ENCODE measurements around the gene MCUB.

Gene MCUB

DNA sequence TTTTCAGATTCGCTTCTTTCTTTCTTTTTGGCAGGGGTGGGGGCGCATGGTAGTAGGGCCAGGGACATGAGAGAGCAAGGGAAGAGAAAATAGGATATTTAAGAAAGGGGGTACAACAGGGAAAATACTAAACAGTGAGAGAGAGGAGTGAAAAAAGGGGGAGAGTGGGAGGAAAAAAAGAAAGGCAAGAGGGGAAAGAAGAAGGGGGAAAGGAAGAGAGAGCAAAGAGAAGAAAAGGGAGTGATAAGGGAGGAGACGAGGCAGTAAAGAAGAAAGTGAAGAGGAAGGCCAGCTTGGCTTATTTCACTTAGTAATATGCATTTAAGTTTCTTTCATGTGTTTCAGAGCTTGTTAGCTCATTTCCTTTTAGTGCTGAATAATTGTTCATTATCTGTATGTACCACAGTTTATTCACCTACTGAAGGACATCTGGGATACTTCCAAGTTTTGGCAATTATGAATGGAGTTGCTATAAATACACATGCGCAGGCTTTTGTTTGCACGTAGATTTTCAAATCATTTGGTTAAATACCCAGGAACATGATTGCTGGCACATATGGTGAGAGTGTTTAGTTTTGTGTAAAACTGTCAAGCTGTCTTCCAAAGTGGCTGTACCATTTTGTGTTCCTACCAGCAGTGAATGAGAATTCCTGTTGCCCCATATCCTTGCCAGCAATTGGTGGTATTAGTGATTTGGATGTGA, 105.9 kb downstream of the MCUB start:
- TF ChIP-seq, protein P1, sequence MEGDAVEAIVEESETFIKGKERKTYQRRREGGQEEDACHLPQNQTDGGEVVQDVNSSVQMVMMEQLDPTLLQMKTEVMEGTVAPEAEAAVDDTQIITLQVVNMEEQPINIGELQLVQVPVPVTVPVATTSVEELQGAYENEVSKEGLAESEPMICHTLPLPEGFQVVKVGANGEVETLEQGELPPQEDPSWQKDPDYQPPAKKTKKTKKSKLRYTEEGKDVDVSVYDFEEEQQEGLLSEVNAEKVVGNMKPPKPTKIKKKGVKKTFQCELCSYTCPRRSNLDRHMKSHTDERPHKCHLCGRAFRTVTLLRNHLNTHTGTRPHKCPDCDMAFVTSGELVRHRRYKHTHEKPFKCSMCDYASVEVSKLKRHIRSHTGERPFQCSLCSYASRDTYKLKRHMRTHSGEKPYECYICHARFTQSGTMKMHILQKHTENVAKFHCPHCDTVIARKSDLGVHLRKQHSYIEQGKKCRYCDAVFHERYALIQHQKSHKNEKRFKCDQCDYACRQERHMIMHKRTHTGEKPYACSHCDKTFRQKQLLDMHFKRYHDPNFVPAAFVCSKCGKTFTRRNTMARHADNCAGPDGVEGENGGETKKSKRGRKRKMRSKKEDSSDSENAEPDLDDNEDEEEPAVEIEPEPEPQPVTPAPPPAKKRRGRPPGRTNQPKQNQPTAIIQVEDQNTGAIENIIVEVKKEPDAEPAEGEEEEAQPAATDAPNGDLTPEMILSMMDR (IDR thresholded peaks at IDR 0.05): no peak

DNA sequence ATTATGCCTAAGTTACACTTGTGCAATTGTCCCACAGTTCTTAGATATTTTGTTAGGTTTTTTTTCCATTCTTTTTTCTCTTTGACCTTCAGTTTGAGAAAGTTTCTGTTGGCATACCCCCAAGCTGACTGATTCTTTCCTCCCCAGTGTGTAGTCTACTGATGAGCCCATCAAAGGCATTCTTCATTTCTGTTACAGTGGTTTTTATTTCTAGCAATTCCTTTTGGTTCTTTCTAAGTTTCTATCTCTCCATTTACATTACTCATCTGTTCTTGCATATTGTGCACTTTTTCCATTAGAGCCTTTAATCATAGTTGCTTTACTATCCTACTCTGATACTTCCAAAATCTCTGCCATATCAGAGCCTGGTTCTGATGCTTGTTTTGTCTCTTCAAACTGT, 111.3 kb downstream of the MCUB start:
- TF ChIP-seq, protein P1 (IDR thresholded peaks at IDR 0.05): no peak

DNA sequence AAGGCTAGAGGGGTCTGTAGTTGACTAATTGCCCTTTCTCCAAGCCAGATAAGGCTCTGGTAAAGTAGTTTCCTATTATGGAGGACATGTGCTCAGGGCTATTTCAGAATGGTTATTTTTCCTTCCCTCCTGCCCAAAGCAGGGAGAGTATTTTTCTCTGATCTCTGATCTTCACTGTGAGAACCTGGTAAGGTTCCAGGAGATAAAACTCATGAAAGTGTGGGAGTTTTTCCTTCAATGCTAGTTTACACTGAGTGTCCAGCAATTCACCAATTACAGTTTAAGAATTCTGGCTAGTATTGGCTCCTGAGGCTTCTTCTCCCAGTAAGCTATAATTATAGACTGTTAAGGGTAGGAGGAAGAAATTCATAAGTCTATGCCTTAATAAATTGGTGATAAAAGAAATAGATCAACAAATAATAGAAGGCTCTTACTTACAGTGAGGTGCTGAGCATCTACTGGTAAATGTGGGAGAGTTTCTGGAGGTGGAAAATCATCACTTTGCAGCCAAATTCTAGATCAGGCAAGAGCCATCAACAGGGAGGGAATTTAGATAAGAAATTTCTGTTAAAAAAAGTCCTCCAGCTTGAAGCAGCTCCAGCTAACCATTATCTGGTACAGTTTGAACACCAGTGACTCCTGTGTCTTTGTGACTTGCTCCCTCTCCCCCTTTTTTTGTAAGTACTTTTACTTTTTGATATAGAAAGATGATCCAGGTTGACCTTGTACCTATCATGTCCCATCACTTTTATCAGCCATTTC, 112.3 kb downstream of the MCUB start:
- TF ChIP-seq, protein P1 (IDR thresholded peaks at IDR 0.05): no peak

DNA sequence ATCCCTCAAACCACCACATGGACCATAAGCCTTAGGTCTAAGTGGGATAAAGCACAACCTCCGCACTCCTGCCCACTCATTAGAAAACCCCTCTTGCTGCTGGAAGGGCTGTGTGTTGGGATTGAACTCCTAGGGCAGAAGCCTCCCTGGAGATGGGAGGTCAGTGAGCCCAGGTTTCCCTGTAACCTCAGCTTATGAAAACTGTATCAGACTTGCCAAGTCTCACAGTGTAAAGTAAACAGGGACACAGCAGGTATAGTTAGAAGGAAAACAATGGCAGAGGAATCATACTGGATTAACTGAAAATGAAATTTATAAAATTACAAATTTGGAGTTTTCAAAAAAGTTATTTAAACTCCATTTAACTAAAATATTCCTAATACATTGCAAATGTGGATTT, 113.3 kb downstream of the MCUB start:
- TF ChIP-seq, protein P1 (IDR thresholded peaks at IDR 0.05): no peak

DNA sequence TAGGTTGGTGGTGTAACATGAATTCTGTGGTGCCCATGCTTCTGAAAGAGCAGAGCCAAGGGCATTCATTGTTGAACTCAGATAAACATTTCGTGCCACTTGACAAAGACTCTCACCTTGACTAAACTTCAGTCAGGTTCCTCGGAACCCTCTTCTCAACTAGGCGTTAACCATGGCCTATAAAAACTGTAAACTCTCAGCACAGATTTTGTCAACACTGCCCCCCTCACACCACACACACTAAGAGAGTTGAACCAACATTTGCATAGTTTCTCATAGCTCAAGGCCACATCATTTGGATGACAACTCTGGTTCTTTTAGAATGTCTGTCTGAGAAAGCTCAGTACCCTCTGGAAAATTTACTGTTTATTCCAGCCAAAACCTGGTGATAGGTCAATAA, 115.1 kb downstream of the MCUB start:
- TF ChIP-seq, protein P1 (IDR thresholded peaks at IDR 0.05): no peak

DNA sequence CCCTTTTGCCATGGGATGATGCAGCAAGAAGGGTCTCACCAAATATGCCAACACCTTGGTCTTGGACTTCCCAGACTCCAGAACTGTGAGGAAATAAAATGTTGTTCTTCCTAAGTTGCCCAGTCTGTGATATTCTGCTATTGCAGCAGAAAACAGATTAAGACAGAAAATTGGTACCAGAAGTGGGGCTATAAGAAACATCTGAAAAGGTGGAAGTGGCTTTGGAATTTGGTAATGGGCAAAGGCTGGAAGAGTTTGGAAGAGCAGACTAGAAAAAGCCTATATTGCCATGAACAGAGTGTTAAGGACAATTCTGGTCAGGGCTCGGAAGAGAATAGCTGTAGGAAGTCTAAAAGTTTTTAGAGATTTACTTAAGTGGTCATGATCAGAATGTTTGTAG, 115.8 kb downstream of the MCUB start:
- TF ChIP-seq, protein P1 (IDR thresholded peaks at IDR 0.05): no peak

DNA sequence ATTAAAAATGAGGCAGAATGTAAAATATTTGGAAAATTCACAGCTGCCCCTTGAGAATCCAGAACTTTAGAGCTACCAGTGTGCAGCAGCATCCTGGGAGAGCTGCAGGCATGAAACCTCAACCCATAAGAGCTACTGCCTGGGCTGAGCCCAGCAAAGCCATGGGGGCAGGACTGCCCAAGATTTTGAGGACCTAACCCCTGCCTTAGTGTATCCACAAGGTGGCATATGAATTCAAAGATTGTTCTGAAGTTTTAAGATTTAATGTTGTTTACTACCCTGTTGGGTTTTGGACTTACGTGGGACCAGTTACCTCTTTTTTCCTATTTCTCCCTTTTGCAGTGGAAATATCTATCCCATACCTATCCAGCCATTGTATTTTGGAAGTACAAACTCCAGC, 116.8 kb downstream of the MCUB start:
- TF ChIP-seq, protein P1 (IDR thresholded peaks at IDR 0.05): no peak
